Liver (tissue), 9 donors: ENCODE data around the gene ZNF83. TPM values are rescaled to one million over a fixed set of nuclear protein-coding genes. Genes with fewer than 3 reads are reported as not detected.

Experiments
- DNase-seq: peaks from one replicate; pipeline ENCODE4 v3.0.0-alpha.2; 2017; ENCODE audit warnings: low spot score
- H3K27ac ChIP-seq, 2 donors: one replicate each; pipeline ENCODE4 v1.7.0; 2013; ENCODE audit warnings: inconsistent platforms in 2 of 2, low read length in 2 of 2, control low read depth in 1 of 2, low read depth in 1 of 2, mild to moderate bottlenecking in 1 of 2
- H3K27me3 ChIP-seq, 4 donors: one replicate each; pipeline versions ENCODE4 v1.6.1 to v1.7.0; 2013; ENCODE audit warnings: low read length in 3 of 4, inconsistent platforms in 1 of 4, mild to moderate bottlenecking in 1 of 4, moderate library complexity in 1 of 4; ENCODE audit not compliant: control insufficient read depth in 4 of 4, insufficient read depth in 4 of 4
- H3K36me3 ChIP-seq, 4 donors: one replicate each; pipeline versions ENCODE4 v1.6.1 to v1.7.0; 2013; ENCODE audit warnings: low read length in 3 of 4, mild to moderate bottlenecking in 3 of 4, low read depth in 1 of 4, moderate library complexity in 1 of 4; ENCODE audit not compliant: control insufficient read depth in 4 of 4, insufficient read depth in 3 of 4
- H3K4me1 ChIP-seq, 4 donors: one replicate each; pipeline versions ENCODE4 v1.6.1 to v1.7.0; 2013; ENCODE audit warnings: low read length in 3 of 4, mild to moderate bottlenecking in 3 of 4, moderate library complexity in 1 of 4; ENCODE audit not compliant: control insufficient read depth in 4 of 4, insufficient read depth in 4 of 4
- H3K4me3 ChIP-seq, 3 donors: one replicate each; pipeline versions ENCODE4 v1.6.1 to v1.7.0; 2013; ENCODE audit warnings: low read length in 3 of 3, control low read depth in 1 of 3, low read depth in 1 of 3, mild to moderate bottlenecking in 1 of 3
- H3K9ac ChIP-seq, 2 donors: one replicate each; pipeline ENCODE4 v1.7.0; 2013; ENCODE audit warnings: low read length in 2 of 2, mild to moderate bottlenecking in 2 of 2, moderate library complexity in 2 of 2, control low read depth in 1 of 2, low read depth in 1 of 2
- H3K9me3 ChIP-seq, 4 donors: one replicate each; pipeline versions ENCODE4 v1.6.1 to v1.7.0; 2013; ENCODE audit warnings: low read length in 3 of 4; ENCODE audit not compliant: control insufficient read depth in 4 of 4
- ATF3 ChIP-seq: IDR thresholded peaks from 2 replicates; pipeline ENCODE4 v1.6.1; 2016; ENCODE audit warnings: antibody characterized with exemption
- CTCF ChIP-seq: fragments of 150-350 bp; IDR thresholded peaks from 2 replicates; pipeline ENCODE4 v1.5.1; 2017; ENCODE audit warnings: improper control_type of control experiment, low read depth, low read length; ENCODE audit not compliant: missing input control
- EGR1 ChIP-seq, 2 donors: IDR thresholded peaks; 2 replicates each; pipeline ENCODE4 v1.6.1; 2016 to 2018; ENCODE audit warnings: antibody characterized with exemption in 2 of 2, low read depth in 2 of 2
- FOXA1 ChIP-seq: IDR thresholded peaks from 2 replicates; pipeline ENCODE4 v1.6.1; 2016; ENCODE audit warnings: antibody characterized with exemption
- FOXA2 ChIP-seq: IDR thresholded peaks from 2 replicates; pipeline ENCODE4 v1.6.1; 2016; ENCODE audit warnings: antibody characterized with exemption
- GABPA ChIP-seq, 2 donors: IDR thresholded peaks in 1 of 2; conservative IDR thresholded peaks in 1 of 2; 2 replicates each; pipeline ENCODE4 v1.6.1; 2016; ENCODE audit warnings: antibody characterized with exemption in 2 of 2, mild to moderate bottlenecking in 1 of 2, moderate library complexity in 1 of 2
- HNF4A ChIP-seq, 2 donors: conservative IDR thresholded peaks; 2 replicates each; pipeline ENCODE4 v1.6.1; 2016; ENCODE audit warnings: antibody characterized with exemption in 2 of 2, mild to moderate bottlenecking in 2 of 2
- HNF4G ChIP-seq: IDR thresholded peaks from 2 replicates; pipeline ENCODE4 v1.6.1; 2016; ENCODE audit warnings: antibody characterized with exemption
- JUND ChIP-seq, 2 donors: IDR thresholded peaks; 2 replicates each; pipeline ENCODE4 v1.6.1; 2016; ENCODE audit warnings: antibody characterized with exemption in 2 of 2
- MAX ChIP-seq: IDR thresholded peaks from 2 replicates; pipeline ENCODE4 v1.6.1; 2016; ENCODE audit warnings: antibody characterized with exemption
- NR2F2 ChIP-seq: IDR thresholded peaks from 2 replicates; pipeline ENCODE4 v1.6.1; 2016; ENCODE audit warnings: antibody characterized with exemption
- RAD21 ChIP-seq, 2 donors: IDR thresholded peaks; 2 replicates each; pipeline ENCODE4 v1.6.1; 2016; ENCODE audit warnings: antibody characterized with exemption in 2 of 2, mild to moderate bottlenecking in 2 of 2
- REST ChIP-seq: IDR thresholded peaks from 2 replicates; pipeline ENCODE4 v1.6.1; 2016; ENCODE audit warnings: antibody characterized with exemption, mild to moderate bottlenecking
- RXRA ChIP-seq, 2 donors: IDR thresholded peaks; 2 replicates each; pipeline ENCODE4 v1.6.1; 2017 to 2018; ENCODE audit warnings: antibody characterized with exemption in 2 of 2, mild to moderate bottlenecking in 1 of 2
- SP1 ChIP-seq: IDR thresholded peaks from 2 replicates; pipeline ENCODE4 v1.6.1; 2018; ENCODE audit warnings: antibody characterized with exemption, mild to moderate bottlenecking
- TAF1 ChIP-seq: conservative IDR thresholded peaks from 2 replicates; pipeline ENCODE4 v1.6.1; 2016; ENCODE audit warnings: antibody characterized with exemption, mild to moderate bottlenecking
- YY1 ChIP-seq: IDR thresholded peaks from 2 replicates; pipeline ENCODE4 v1.6.1; 2016; ENCODE audit warnings: antibody characterized with exemption, mild to moderate bottlenecking
- ZBTB33 ChIP-seq: IDR thresholded peaks from 2 replicates; pipeline ENCODE4 v1.6.1; 2016; ENCODE audit warnings: antibody characterized with exemption
- WGBS: extraction: QIAGEN DNeasy Blood & Tissue Kit; methylation state at CpG from one replicate; pipeline ENCODE4 v1.1.7; 2013; 5-methylcytosine and 5-hydroxymethylcytosine counted together
- polyA plus RNA-seq, 2 donors: library from polyadenylated mRNA; stranded (reverse) in 1 of 2; unstranded in 1 of 2; fragments of 200-250 nt in 1 of 2; fragments of >200 nt in 1 of 2; fragmentation: Nextera tagmentation in 1 of 2; extraction: Ambion mirVana in 1 of 2; gene quantifications; one replicate each; pipeline versions ENCODE4 v1.2.1 to v1.2.3, GENCODE V29; 2013 to 2015
- total RNA-seq, 2 donors: library from RNA; depleted of rRNA; stranded (reverse); fragments of >200 nt; gene quantifications; one replicate each; pipeline ENCODE4 v1.2.3, GENCODE V29; 2014
- donor health status: healthy.
- donor health status: healthy.
- donor health status: healthy.
- donor health status: healthy.
- donor health status: healthy.

Gene ZNF83
- total and polyA plus RNA-seq, 4 donors, result 2.7 to 19.8 (median 5.9) TPM

GRCh38 chr19:52592301-52592700 lies 45.9 kb downstream of the ZNF83 start:
- DNase-seq, result no peak
- no peaks in the 10 kb centered on the region for H3K4me1 ChIP-seq
- TF ChIP-seq FOXA2 (no peak), ZBTB33 (no peak), YY1 (no peak), MAX (no peak), GABPA (IDR thresholded peaks at IDR 0.05 in 1 of 2, conservative IDR thresholded peaks at IDR 0.05 in 1 of 2) (no peak), FOXA1 (no peak), JUND (IDR thresholded peaks at IDR 0.05) (no peak), RXRA (IDR thresholded peaks at IDR 0.05) (no peak), HNF4G (no peak), CTCF (no peak), ATF3 (no peak), EGR1 (IDR thresholded peaks at IDR 0.05; ENCODE audit: low read depth in 2 of 2) (no peak), NR2F2 (no peak), HNF4A (conservative IDR thresholded peaks at IDR 0.05) (no peak), REST (no peak), RAD21 (IDR thresholded peaks at IDR 0.05) (no peak), SP1 (no peak), TAF1 (no peak)
- no peak overlapping the region for H3K27ac ChIP-seq
- H3K4me3 ChIP-seq, result no peak overlapping the region
- peaks cover 4 to 19% (median 12%) of the 10 kb centered on the region in 4 donors for H3K9me3 ChIP-seq
- no peaks in the 10 kb centered on the region for H3K27me3 ChIP-seq
- WGBS, result 81% methylated on average over 3 of the region's 3 CpGs
- peaks cover 0 to 8% (median 4%) of the 10 kb centered on the region in 4 donors for H3K36me3 ChIP-seq
- no peak overlapping the region for H3K9ac ChIP-seq
